ENCODE data around the gene CAMTA1. TPM values are rescaled to one million over a fixed set of nuclear protein-coding genes. Genes with fewer than 3 reads are reported as not detected.

The CAMTA1 gene
- total and polyA plus RNA-seq, 9 of the 15 experiments (the other 6 are each of a cell fraction or from before 2014, with no cell fraction given): 43.9 to 161 (median 65.9) TPM

- Histone ChIP-seq H2AFZ (ENCODE audit: low read depth, low read length) (no peak overlapping the region), H3K9me1 (ENCODE audit: control insufficient read depth, insufficient read depth, low read length) (no peaks in the 10 kb centered on the region), H3K27me3 (ENCODE audit: control insufficient read depth in 2 of 2, insufficient read depth in 2 of 2, low read length in 2 of 2) (peaks cover 2 to 10% of the 10 kb centered on the region in 2 experiments; a peak in 1 of 5 replicates), H3K27ac (ENCODE audit: extremely low read depth, low read depth, low read length) (no peak overlapping the region), H3K9me3 (replicated peaks; ENCODE audit: control insufficient read depth, insufficient read depth, low read depth, low read length) (no peaks in the 10 kb centered on the region), H3K79me2 (ENCODE audit: control insufficient read depth, insufficient read depth, low read length) (no peaks in the 10 kb centered on the region), H3K4me1 (replicated peaks in 1 of 2; ENCODE audit: control insufficient read depth in 2 of 2, insufficient read depth in 2 of 2, low read length in 2 of 2) (no peaks in the 10 kb centered on the region), H3K36me3 (ENCODE audit: control insufficient read depth, insufficient read depth, low read length) (no peaks in the 10 kb centered on the region), H4K20me1 (replicated peaks; ENCODE audit: control insufficient read depth, insufficient read depth, low read length) (no peaks in the 10 kb centered on the region), H3K9ac (ENCODE audit: insufficient read depth in 1 of 2, low read depth in 2 of 2, low read length in 2 of 2) (no peak overlapping the region), H3K4me3 (no peak overlapping the region), H3K4me2 (ENCODE audit: insufficient read depth, low read length) (no peak overlapping the region)
- no peak for FAIRE-seq
- WGBS (ENCODE audit: insufficient coverage, low coverage, missing lambda C conversion rate): 1% methylated on average over 8 of the region's 8 CpGs
- POLR2A ChIA-PET: interaction anchor here (0.6 kb wide), 2 partner anchors 14 to 84 kb away, joined by 3 to 4 read pairs; no protein-coding TSS in a partner anchor
- intact Hi-C loops (cut with micrococcal nuclease): no loop called here
- BruUV-seq (replicated peaks): no TSS peak
- DNase-seq (ENCODE audit: extremely low read depth in 1 of 4, low spot score in 3 of 4): no peak
- no peak for ATAC-seq
- in situ Hi-C loops (cut with MboI): no loop called here
- CTCF ChIA-PET (ENCODE audit: low intra/inter-chr PET ratio): no interaction called here
- TF ChIP-seq ID3 (CRISPR knock-in tag; IDR thresholded peaks at IDR 0.05) (no peak), ID3 (tag; IDR thresholded peaks at IDR 0.05) (no peak), ZNF584 (CRISPR knock-in tag; IDR thresholded peaks at IDR 0.05; ENCODE audit: low read depth) (no peak), CAMTA2 (CRISPR knock-in tag; conservative IDR thresholded peaks at IDR 0.05) (no peak), HDAC2 (IDR thresholded peaks at IDR 0.05) (no peak)
- TF ChIP-seq, protein P1, sequence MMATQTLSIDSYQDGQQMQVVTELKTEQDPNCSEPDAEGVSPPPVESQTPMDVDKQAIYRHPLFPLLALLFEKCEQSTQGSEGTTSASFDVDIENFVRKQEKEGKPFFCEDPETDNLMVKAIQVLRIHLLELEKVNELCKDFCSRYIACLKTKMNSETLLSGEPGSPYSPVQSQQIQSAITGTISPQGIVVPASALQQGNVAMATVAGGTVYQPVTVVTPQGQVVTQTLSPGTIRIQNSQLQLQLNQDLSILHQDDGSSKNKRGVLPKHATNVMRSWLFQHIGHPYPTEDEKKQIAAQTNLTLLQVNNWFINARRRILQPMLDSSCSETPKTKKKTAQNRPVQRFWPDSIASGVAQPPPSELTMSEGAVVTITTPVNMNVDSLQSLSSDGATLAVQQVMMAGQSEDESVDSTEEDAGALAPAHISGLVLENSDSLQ (IDR thresholded peaks at IDR 0.05): no peak
- TF ChIP-seq, protein P2, sequence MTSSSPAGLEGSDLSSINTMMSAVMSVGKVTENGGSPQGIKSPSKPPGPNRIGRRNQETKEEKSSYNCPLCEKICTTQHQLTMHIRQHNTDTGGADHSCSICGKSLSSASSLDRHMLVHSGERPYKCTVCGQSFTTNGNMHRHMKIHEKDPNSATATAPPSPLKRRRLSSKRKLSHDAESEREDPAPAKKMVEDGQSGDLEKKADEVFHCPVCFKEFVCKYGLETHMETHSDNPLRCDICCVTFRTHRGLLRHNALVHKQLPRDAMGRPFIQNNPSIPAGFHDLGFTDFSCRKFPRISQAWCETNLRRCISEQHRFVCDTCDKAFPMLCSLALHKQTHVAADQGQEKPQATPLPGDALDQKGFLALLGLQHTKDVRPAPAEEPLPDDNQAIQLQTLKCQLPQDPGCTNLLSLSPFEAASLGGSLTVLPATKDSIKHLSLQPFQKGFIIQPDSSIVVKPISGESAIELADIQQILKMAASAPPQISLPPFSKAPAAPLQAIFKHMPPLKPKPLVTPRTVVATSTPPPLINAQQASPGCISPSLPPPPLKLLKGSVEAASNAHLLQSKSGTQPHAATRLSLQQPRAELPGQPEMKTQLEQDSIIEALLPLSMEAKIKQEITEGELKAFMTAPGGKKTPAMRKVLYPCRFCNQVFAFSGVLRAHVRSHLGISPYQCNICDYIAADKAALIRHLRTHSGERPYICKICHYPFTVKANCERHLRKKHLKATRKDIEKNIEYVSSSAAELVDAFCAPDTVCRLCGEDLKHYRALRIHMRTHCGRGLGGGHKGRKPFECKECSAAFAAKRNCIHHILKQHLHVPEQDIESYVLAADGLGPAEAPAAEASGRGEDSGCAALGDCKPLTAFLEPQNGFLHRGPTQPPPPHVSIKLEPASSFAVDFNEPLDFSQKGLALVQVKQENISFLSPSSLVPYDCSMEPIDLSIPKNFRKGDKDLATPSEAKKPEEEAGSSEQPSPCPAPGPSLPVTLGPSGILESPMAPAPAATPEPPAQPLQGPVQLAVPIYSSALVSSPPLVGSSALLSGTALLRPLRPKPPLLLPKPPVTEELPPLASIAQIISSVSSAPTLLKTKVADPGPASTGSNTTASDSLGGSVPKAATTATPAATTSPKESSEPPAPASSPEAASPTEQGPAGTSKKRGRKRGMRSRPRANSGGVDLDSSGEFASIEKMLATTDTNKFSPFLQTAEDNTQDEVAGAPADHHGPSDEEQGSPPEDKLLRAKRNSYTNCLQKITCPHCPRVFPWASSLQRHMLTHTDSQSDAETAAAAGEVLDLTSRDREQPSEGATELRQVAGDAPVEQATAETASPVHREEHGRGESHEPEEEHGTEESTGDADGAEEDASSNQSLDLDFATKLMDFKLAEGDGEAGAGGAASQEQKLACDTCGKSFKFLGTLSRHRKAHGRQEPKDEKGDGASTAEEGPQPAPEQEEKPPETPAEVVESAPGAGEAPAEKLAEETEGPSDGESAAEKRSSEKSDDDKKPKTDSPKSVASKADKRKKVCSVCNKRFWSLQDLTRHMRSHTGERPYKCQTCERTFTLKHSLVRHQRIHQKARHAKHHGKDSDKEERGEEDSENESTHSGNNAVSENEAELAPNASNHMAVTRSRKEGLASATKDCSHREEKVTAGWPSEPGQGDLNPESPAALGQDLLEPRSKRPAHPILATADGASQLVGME (CRISPR knock-in tag; IDR thresholded peaks at IDR 0.05): no peak
- TF ChIP-seq, protein P3, sequence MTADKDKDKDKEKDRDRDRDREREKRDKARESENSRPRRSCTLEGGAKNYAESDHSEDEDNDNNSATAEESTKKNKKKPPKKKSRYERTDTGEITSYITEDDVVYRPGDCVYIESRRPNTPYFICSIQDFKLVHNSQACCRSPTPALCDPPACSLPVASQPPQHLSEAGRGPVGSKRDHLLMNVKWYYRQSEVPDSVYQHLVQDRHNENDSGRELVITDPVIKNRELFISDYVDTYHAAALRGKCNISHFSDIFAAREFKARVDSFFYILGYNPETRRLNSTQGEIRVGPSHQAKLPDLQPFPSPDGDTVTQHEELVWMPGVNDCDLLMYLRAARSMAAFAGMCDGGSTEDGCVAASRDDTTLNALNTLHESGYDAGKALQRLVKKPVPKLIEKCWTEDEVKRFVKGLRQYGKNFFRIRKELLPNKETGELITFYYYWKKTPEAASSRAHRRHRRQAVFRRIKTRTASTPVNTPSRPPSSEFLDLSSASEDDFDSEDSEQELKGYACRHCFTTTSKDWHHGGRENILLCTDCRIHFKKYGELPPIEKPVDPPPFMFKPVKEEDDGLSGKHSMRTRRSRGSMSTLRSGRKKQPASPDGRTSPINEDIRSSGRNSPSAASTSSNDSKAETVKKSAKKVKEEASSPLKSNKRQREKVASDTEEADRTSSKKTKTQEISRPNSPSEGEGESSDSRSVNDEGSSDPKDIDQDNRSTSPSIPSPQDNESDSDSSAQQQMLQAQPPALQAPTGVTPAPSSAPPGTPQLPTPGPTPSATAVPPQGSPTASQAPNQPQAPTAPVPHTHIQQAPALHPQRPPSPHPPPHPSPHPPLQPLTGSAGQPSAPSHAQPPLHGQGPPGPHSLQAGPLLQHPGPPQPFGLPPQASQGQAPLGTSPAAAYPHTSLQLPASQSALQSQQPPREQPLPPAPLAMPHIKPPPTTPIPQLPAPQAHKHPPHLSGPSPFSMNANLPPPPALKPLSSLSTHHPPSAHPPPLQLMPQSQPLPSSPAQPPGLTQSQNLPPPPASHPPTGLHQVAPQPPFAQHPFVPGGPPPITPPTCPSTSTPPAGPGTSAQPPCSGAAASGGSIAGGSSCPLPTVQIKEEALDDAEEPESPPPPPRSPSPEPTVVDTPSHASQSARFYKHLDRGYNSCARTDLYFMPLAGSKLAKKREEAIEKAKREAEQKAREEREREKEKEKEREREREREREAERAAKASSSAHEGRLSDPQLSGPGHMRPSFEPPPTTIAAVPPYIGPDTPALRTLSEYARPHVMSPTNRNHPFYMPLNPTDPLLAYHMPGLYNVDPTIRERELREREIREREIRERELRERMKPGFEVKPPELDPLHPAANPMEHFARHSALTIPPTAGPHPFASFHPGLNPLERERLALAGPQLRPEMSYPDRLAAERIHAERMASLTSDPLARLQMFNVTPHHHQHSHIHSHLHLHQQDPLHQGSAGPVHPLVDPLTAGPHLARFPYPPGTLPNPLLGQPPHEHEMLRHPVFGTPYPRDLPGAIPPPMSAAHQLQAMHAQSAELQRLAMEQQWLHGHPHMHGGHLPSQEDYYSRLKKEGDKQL (CRISPR knock-in tag; IDR thresholded peaks at IDR 0.05; ENCODE audit: borderline replicate concordance): no peak
These were observed 351.1 kb downstream of the CAMTA1 start for GRCh38 chr1:7136166-7136953.
